ENCODE measurements around the gene CMC1.

The CMC1 gene

GRCh38 chr3:28343144-28343543 is 101.7 kb downstream of the CMC1 start:
- H3K4me3 ChIP-seq (ENCODE audit: low read length), result no peak overlapping the region
- TF ChIP-seq CTCF (conservative IDR thresholded peaks at IDR 0.05; ENCODE audit: low read length), result no peak
- DNase-seq (ENCODE audit: low read depth), result no peak

- no peak for TF ChIP-seq CTCF (conservative IDR thresholded peaks at IDR 0.05; ENCODE audit: low read length)
- no peak overlapping the region for H3K4me3 ChIP-seq (ENCODE audit: low read length)
- DNase-seq (ENCODE audit: low read depth), result no peak
Observed at GRCh38 chr3:28345690-28346089, 104.3 kb downstream of the CMC1 start.

- TF ChIP-seq CTCF (conservative IDR thresholded peaks at IDR 0.05; ENCODE audit: low read length), result no peak
- peak; percentile 90 for DNase-seq (ENCODE audit: low read depth)
- H3K4me3 ChIP-seq (ENCODE audit: low read length), result peak overlapping the region; percentile 87
Observed at GRCh38 chr3:28347374-28348264, 106.2 kb downstream of the CMC1 start.

DNA sequence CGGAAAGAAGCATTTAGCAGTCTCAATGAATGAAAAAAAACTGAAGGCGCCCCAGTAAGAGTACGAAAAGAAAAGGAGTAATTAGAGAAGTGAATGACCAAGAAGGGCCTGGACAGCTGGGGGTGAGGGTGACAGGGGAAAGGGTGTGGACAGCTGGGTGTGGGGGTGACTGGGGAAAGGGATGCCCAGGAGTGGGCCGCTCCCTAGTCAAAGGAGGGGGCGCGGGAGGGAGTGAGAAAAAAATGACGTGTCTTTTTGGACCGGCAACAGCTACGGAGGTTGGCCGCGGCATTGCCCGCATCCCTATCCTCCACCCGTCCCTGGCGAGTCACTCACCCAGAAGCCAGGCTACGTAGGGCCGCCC is 106.8 kb downstream of the CMC1 start:
- no peak for TF ChIP-seq CTCF (conservative IDR thresholded peaks at IDR 0.05; ENCODE audit: low read length)
- peak overlapping the region; percentile 87 for H3K4me3 ChIP-seq (ENCODE audit: low read length)
- DNase-seq (ENCODE audit: low read depth), result peak; percentile 97

DNA sequence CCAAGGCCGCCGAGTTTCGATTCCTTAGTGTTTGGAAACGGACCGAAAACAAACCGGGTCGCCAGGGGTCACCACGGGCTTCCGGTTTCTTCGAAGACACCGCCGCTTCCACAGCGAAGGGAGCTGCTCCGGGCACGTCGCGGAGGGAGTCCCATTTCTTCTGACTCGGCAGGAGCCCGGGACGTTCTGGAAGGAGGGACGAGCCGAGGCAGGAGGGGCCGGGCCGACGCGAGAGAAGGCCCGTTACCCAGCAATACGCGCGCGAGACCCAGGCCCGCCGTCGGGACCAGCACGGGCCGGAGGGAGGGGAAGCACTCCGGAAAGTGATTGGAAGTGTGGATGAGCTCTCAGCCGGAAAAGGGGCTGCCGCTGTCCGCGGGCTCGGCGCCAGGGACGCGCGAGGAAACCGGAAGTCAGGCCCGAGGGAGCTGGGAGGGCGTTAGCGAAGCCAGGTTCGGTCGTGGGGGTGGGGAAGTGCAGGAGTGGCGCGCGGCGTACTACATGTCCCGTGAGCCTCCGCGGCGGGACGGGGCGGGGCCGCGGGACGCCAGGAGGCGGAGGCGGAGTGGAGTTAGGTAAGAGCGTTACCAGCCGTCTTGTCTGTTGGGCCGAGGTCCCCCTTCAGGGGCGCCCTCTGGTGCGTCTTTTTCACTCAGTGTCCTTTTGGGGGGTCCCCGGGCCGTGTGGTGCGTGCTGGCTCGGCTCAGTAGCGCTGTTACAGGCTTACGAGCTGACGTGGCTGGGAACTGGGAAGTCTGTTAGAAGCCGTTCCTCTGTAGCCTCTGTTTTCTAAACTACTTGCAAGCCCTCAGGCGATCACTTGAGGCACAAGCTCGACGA is 107.4 kb downstream of the CMC1 start, which contains the start of the genes AZI2 and ZCWPW2:
AZI2 (minus strand) TSS at position 196 of the 840 bp plus-strand sequence. CDS start 8,207 bp downstream, outside the sequence.
ZCWPW2 (plus strand) TSS at position 93 of the 840 bp plus-strand sequence. CDS start 64,348 bp downstream, outside the sequence.
- peak; percentile 95 for DNase-seq (ENCODE audit: low read depth)
- TF ChIP-seq CTCF (conservative IDR thresholded peaks at IDR 0.05; ENCODE audit: low read length), result peak; percentile 21
- peak within 1 kb of the TSS; percentile 87 for H3K4me3 ChIP-seq (ENCODE audit: low read length)

- DNase-seq (ENCODE audit: low read depth), result no peak
- TF ChIP-seq CTCF (conservative IDR thresholded peaks at IDR 0.05; ENCODE audit: low read length), result no peak
- peak overlapping the region; percentile 87 for H3K4me3 ChIP-seq (ENCODE audit: low read length)
Observed at GRCh38 chr3:28349469-28350000, 108.1 kb downstream of the CMC1 start.
